CD4-positive, alpha-beta memory T cell (primary cell): ENCODE results near the gene SEMA4C. TPM values are rescaled to one million over a fixed set of nuclear protein-coding genes. Genes with fewer than 3 reads are reported as not detected.

ENCODE experiments used
- CTCF ChIA-PET: fragments of 350-600 bp; sonication (Branson Sonifier 250); formaldehyde crosslinking; loops from one replicate; lab custom pipeline; 2021; ENCODE audit warnings: inconsistent platforms; ENCODE audit not compliant: partially characterized antibody; lab: Charles Lee
- POLR2A ChIA-PET: fragments of 350-600 bp; sonication (Branson Sonifier 250); formaldehyde crosslinking; loops from one replicate; lab custom pipeline; 2021; ENCODE audit not compliant: partially characterized antibody; lab: Charles Lee
- DNase-seq, 5 donors: peaks; one replicate each; pipeline versions ENCODE4 v3.0.0 to v3.0.0-alpha.2; 2020 to 2022; ENCODE audit warnings: mixed read lengths in 1 of 5
- H3K27ac ChIP-seq: one replicate; pipeline ENCODE4 v1.7.0; 2013; ENCODE audit warnings: low read depth, low read length
- H3K27me3 ChIP-seq: 2 replicates; pipeline ENCODE4 v1.7.0; 2013; ENCODE audit warnings: mild to moderate bottlenecking, low read length, moderate library complexity; ENCODE audit not compliant: insufficient read depth
- H3K36me3 ChIP-seq: 2 replicates; pipeline ENCODE4 v1.7.0; 2013; ENCODE audit warnings: mild to moderate bottlenecking, low read length, moderate library complexity; ENCODE audit not compliant: insufficient read depth
- H3K4me1 ChIP-seq: 2 replicates; pipeline ENCODE4 v1.7.0; 2013; ENCODE audit warnings: mild to moderate bottlenecking, low read length, moderate library complexity; ENCODE audit not compliant: insufficient read depth
- H3K4me3 ChIP-seq, 2 donors: one replicate each; pipeline ENCODE4 v1.7.0; 2013; ENCODE audit warnings: low read length in 2 of 2, mild to moderate bottlenecking in 1 of 2
- H3K9me3 ChIP-seq, 2 donors: one replicate each; pipeline ENCODE4 v1.7.0; 2013; ENCODE audit warnings: low read length in 2 of 2, control low read depth in 1 of 2; ENCODE audit not compliant: control insufficient read depth in 1 of 2
- H3K27ac Mint-ChIP-seq, 7 donors: one replicate each; pipeline ENCODE4 v1.8.0; 2020 to 2021; ENCODE audit warnings: mixed read lengths in 7 of 7, mild to moderate bottlenecking in 6 of 7, inconsistent platforms in 3 of 7, moderate library complexity in 3 of 7
- H3K27me3 Mint-ChIP-seq, 2 donors: one replicate each; pipeline ENCODE4 v1.8.0; 2020 to 2021; ENCODE audit warnings: mixed read lengths in 2 of 2
- H3K36me3 Mint-ChIP-seq, 2 donors: one replicate each; pipeline ENCODE4 v1.8.0; 2020 to 2021; ENCODE audit warnings: mixed read lengths in 2 of 2, inconsistent platforms in 1 of 2, mild to moderate bottlenecking in 1 of 2
- H3K4me1 Mint-ChIP-seq, 4 donors: one replicate each; pipeline ENCODE4 v1.8.0; 2020 to 2021; ENCODE audit warnings: mixed read lengths in 4 of 4, mild to moderate bottlenecking in 1 of 4
- H3K4me3 Mint-ChIP-seq, 8 donors: one replicate each; pipeline ENCODE4 v1.8.0; 2020 to 2021; ENCODE audit warnings: mixed read lengths in 8 of 8, mild to moderate bottlenecking in 7 of 8, moderate library complexity in 6 of 8, inconsistent platforms in 3 of 8
- H3K9me3 Mint-ChIP-seq, 8 donors: one replicate each; pipeline ENCODE4 v1.8.0; 2020 to 2021; ENCODE audit warnings: mixed read lengths in 8 of 8, mild to moderate bottlenecking in 5 of 8, inconsistent platforms in 3 of 8, moderate library complexity in 1 of 8
- intact Hi-C: fragments of 100-400 bp; cut with micrococcal nuclease; formaldehyde crosslinking; loops from one replicate; pipeline ENCODE4 v1.15.1; 2023
- polyA plus RNA-seq, 2 donors: library from polyadenylated mRNA; unstranded; fragments of 300-500 nt; fragmentation: Illumina TruSeq; gene quantifications; one replicate each; pipeline ENCODE4 v1.2.3, GENCODE V29; 2021
- total RNA-seq, 2 experiments: library from RNA; stranded (reverse); gene quantifications; one replicate each; pipeline ENCODE4 v1.2.3, GENCODE V29; 2021

Gene SEMA4C
- total and polyA plus RNA-seq, 4 experiments from 2014 or later, result 2.3 to 77.0 (median 40.4) TPM

- Mint-ChIP-seq H3K4me1 (peaks cover 7 to 29% (median 19%) of the 10 kb centered on the region in 4 donors), H3K27me3 (no peaks in the 10 kb centered on the region), H3K27ac (peak overlapping the region; percentile 74 to 95 (median 89)), H3K36me3 (peaks cover 4 to 19% of the 10 kb centered on the region in 2 donors), H3K9me3 (no peaks in the 10 kb centered on the region), H3K4me3 (peak overlapping the region; percentile 45 to 80 (median 73))
- DNase-seq, result peak; percentile 84 to 89 (median 85)
- intact Hi-C loops, result loop anchor here (1.0 kb wide), 2 partner anchors 8 to 23 kb away; partner anchors contain the start of gene CNNM3
- H3K9me3 ChIP-seq, result no peaks in the 10 kb centered on the region
- peaks cover 5% of the 10 kb centered on the region for H3K36me3 ChIP-seq
- peak overlapping the region in 1 of 2 donors; percentile 33 for H3K4me3 ChIP-seq
- H3K27me3 ChIP-seq, result no peaks in the 10 kb centered on the region
- ChIA-PET CTCF (interaction anchor here (0.9 to 1.9 kb wide), 3 partner anchors 18 to 123 kb away, joined by 3 to 15 read pairs (median 4); partner anchors contain the start of genes ANKRD39 and CNNM3), POLR2A (interaction anchor here (0.6 to 5.7 kb wide), 16 partner anchors 11 to 302 kb away, joined by 3 to 80 read pairs (median 4); partner anchors contain the start of genes ANKRD36, ANKRD39, ARID5A and CNNM3)
- peaks cover 22% of the 10 kb centered on the region for H3K4me1 ChIP-seq
- H3K27ac ChIP-seq, result peak overlapping the region; percentile 55
These were observed 30.5 kb downstream of the SEMA4C start for GRCh38 chr2:96839293-96839874.

GRCh38 chr2:96838345-96839292, 31.3 kb downstream of the SEMA4C start:
- peak overlapping the region; percentile 45 to 80 (median 73) for H3K4me3 Mint-ChIP-seq
- Histone ChIP-seq H3K9me3 (no peaks in the 10 kb centered on the region), H3K36me3 (peaks cover 6% of the 10 kb centered on the region), H3K4me3 (peak overlapping the region in 1 of 2 donors; percentile 33), H3K27ac (peak overlapping the region; percentile 55), H3K27me3 (no peaks in the 10 kb centered on the region), H3K4me1 (peaks cover 22% of the 10 kb centered on the region)
- CTCF ChIA-PET, result interaction anchor here (0.6 to 1.9 kb wide), 4 partner anchors 19 to 113 kb away, joined by 3 to 15 read pairs (median 4); partner anchors contain the start of gene ANKRD39
- H3K36me3 Mint-ChIP-seq, result peaks cover 5 to 23% of the 10 kb centered on the region in 2 donors
- H3K4me1 Mint-ChIP-seq, result peaks cover 7 to 29% (median 19%) of the 10 kb centered on the region in 4 donors
- POLR2A ChIA-PET, result interaction anchor here (1.1 to 5.7 kb wide), 8 partner anchors 19 to 301 kb away, joined by 3 to 80 read pairs (median 6); partner anchors contain the start of genes ANKRD39, ARID5A, CNNM3 and KANSL3
- no peaks in the 10 kb centered on the region for H3K9me3 Mint-ChIP-seq
- no peaks in the 10 kb centered on the region for H3K27me3 Mint-ChIP-seq
- H3K27ac Mint-ChIP-seq, result peak overlapping the region; percentile 74 to 95 (median 89)
- intact Hi-C loops, result loop anchor here (1.0 kb wide), 2 partner anchors 7 to 22 kb away; partner anchors contain the start of gene CNNM3
- no peak for DNase-seq

GRCh38 chr2:96837575-96837974, 32.3 kb downstream of the SEMA4C start:
- Mint-ChIP-seq H3K27ac (peak overlapping the region in 3 of 7 donors; percentile 17 to 55 (median 19)), H3K36me3 (peaks cover 9 to 30% of the 10 kb centered on the region in 2 donors)
- CTCF ChIA-PET, result interaction anchor here (1.3 to 1.5 kb wide), 3 partner anchors 20 to 114 kb away, joined by 3 to 8 read pairs (median 4); partner anchors contain the start of genes ANKRD39 and CNNM4

GRCh38 chr2:96835830-96836229, 34.0 kb downstream of the SEMA4C start:
- Mint-ChIP-seq H3K4me1 (peaks cover 3 to 27% (median 11%) of the 10 kb centered on the region in 4 donors), H3K4me3 (no peak overlapping the region), H3K27ac (peak overlapping the region in 1 of 7 donors; percentile 20), H3K36me3 (peaks cover 22 to 44% of the 10 kb centered on the region in 2 donors), H3K27me3 (no peaks in the 10 kb centered on the region), H3K9me3 (no peaks in the 10 kb centered on the region)
- POLR2A ChIA-PET, result interaction anchor here (1.1 to 5.7 kb wide), 3 partner anchors 17 to 127 kb away, joined by 3 to 80 read pairs (median 6); partner anchors contain the start of genes ANKRD39 and CNNM3
- Histone ChIP-seq H3K4me3 (no peak overlapping the region), H3K9me3 (no peaks in the 10 kb centered on the region), H3K27me3 (no peaks in the 10 kb centered on the region), H3K36me3 (peaks cover 29% of the 10 kb centered on the region), H3K4me1 (peaks cover 22% of the 10 kb centered on the region), H3K27ac (no peak overlapping the region)
- CTCF ChIA-PET, result interaction anchor here (1.0 to 1.5 kb wide), 4 partner anchors 9 to 115 kb away, joined by 3 to 8 read pairs (median 4); partner anchors contain the start of gene ANKRD39
- intact Hi-C loops, result no loop called here
- DNase-seq, result no peak

More at GRCh38 chr2:96837575-96837974, 32.3 kb downstream of the SEMA4C start:
- Mint-ChIP-seq H3K4me1 (peaks cover 4 to 29% (median 15%) of the 10 kb centered on the region in 4 donors), H3K4me3 (no peak overlapping the region), H3K9me3 (no peaks in the 10 kb centered on the region), H3K27me3 (no peaks in the 10 kb centered on the region)
- H3K4me1 ChIP-seq, result peaks cover 22% of the 10 kb centered on the region
- no peaks in the 10 kb centered on the region for H3K9me3 ChIP-seq
- no peak overlapping the region for H3K27ac ChIP-seq
- peaks cover 13% of the 10 kb centered on the region for H3K36me3 ChIP-seq
- POLR2A ChIA-PET, result interaction anchor here (1.5 to 5.7 kb wide), 5 partner anchors 19 to 200 kb away, joined by 3 to 80 read pairs (median 15); partner anchors contain the start of genes ANKRD39, CNNM3 and KANSL3
- no peaks in the 10 kb centered on the region for H3K27me3 ChIP-seq
- intact Hi-C loops, result no loop called here
- no peak for DNase-seq
- no peak overlapping the region for H3K4me3 ChIP-seq

- intact Hi-C loops, result no loop called here
- H3K36me3 Mint-ChIP-seq, result peaks cover 41 to 66% of the 10 kb centered on the region in 2 donors
- no peaks in the 10 kb centered on the region for H3K27me3 Mint-ChIP-seq
- no peak for DNase-seq
- Histone ChIP-seq H3K27ac (no peak overlapping the region), H3K4me3 (no peak overlapping the region), H3K4me1 (no peaks in the 10 kb centered on the region), H3K36me3 (peaks cover 54% of the 10 kb centered on the region), H3K9me3 (no peaks in the 10 kb centered on the region), H3K27me3 (no peaks in the 10 kb centered on the region)
- peak overlapping the region in 4 of 7 donors; percentile 7 to 75 (median 54) for H3K27ac Mint-ChIP-seq
- ChIA-PET CTCF (interaction anchor here (1.1 to 1.2 kb wide), 3 partner anchors 25 to 59 kb away, joined by 3 to 4 read pairs (median 3); partner anchors contain the start of gene ANKRD39), POLR2A (interaction anchor here (0.6 to 1.5 kb wide), 5 partner anchors 9 to 59 kb away, joined by 3 to 5 read pairs (median 4); partner anchors contain the start of gene ANKRD39)
- peaks cover 0 to 6% (median 3%) of the 10 kb centered on the region in 4 donors for H3K4me1 Mint-ChIP-seq
- H3K9me3 Mint-ChIP-seq, result no peaks in the 10 kb centered on the region
- H3K4me3 Mint-ChIP-seq, result no peak overlapping the region
These were observed 36.9 kb downstream of the SEMA4C start for GRCh38 chr2:96832754-96833507.

- H3K4me1 ChIP-seq, result no peaks in the 10 kb centered on the region
- peaks cover 41 to 72% of the 10 kb centered on the region in 2 donors for H3K36me3 Mint-ChIP-seq
- peaks cover 0 to 6% (median 0%) of the 10 kb centered on the region in 4 donors for H3K4me1 Mint-ChIP-seq
- DNase-seq, result no peak
- intact Hi-C loops, result no loop called here
- no peak overlapping the region for H3K27ac ChIP-seq
- POLR2A ChIA-PET, result interaction anchor here (1.0 to 1.5 kb wide), 3 partner anchors 8 to 25 kb away, joined by 3 to 5 read pairs (median 3); partner anchors contain the start of gene ANKRD39
- no peak overlapping the region for H3K4me3 Mint-ChIP-seq
- CTCF ChIA-PET, result interaction anchor here (1.1 to 1.2 kb wide), 2 partner anchors 25 to 31 kb away, joined by 3 read pairs; partner anchors contain the start of gene ANKRD39
- no peaks in the 10 kb centered on the region for H3K27me3 Mint-ChIP-seq
- H3K36me3 ChIP-seq, result peaks cover 59% of the 10 kb centered on the region
- H3K9me3 ChIP-seq, result no peaks in the 10 kb centered on the region
- H3K27me3 ChIP-seq, result no peaks in the 10 kb centered on the region
- H3K4me3 ChIP-seq, result no peak overlapping the region
- no peaks in the 10 kb centered on the region for H3K9me3 Mint-ChIP-seq
- H3K27ac Mint-ChIP-seq, result no peak overlapping the region
These were observed 37.5 kb downstream of the SEMA4C start for GRCh38 chr2:96832408-96832753.
